HepG2 (cell line): ENCODE measurements around the gene HOXD4. TPM values are rescaled to one million over a fixed set of nuclear protein-coding genes. Genes with fewer than 3 reads are reported as not detected.
A peak's percentile ranks its signal among the peaks of the same experiment; 100 is the strongest.

Experiments
- CCDC6 ChIP-seq: sonication (generic); formaldehyde crosslinking; IDR thresholded peaks from 2 replicates; pipeline ENCODE4 v1.8.1; 2022; ENCODE audit warnings: mild to moderate bottlenecking, missing genetic modification reagents, moderate library complexity
- EEA1 ChIP-seq: sonication (generic); formaldehyde crosslinking; IDR thresholded peaks from 2 replicates; pipeline ENCODE4 v1.5.1; 2020; ENCODE audit warnings: mild to moderate bottlenecking, missing genetic modification reagents, borderline replicate concordance
- GPN1 ChIP-seq: sonication (generic); formaldehyde crosslinking; IDR thresholded peaks from 2 replicates; pipeline ENCODE4 v1.5.1; 2020; ENCODE audit warnings: missing genetic modification reagents, borderline replicate concordance
- MTA1 ChIP-seq: sonication (generic); formaldehyde crosslinking; IDR thresholded peaks from 2 replicates; pipeline ENCODE4 v1.4.0; 2020; ENCODE audit warnings: missing genetic modification reagents, mild to moderate bottlenecking, borderline replicate concordance
- PRPF4 ChIP-seq: fragments of 200-400 bp; formaldehyde crosslinking; IDR thresholded peaks from 2 replicates; pipeline ENCODE4 v1.6.1; 2016; ENCODE audit warnings: low read length, low read depth; ENCODE audit not compliant: poor library complexity, severe bottlenecking
- ZC3H13 ChIP-seq: sonication (generic); formaldehyde crosslinking; IDR thresholded peaks from 2 replicates; pipeline ENCODE4 v1.8.1; 2023; ENCODE audit warnings: mild to moderate bottlenecking, missing genetic modification reagents, moderate library complexity
- ZNF124 ChIP-seq: sonication (generic); formaldehyde crosslinking; IDR thresholded peaks from 2 replicates; pipeline ENCODE4 v1.4.0; 2020; ENCODE audit warnings: missing genetic modification reagents
- ZNF781 ChIP-seq: sonication (generic); formaldehyde crosslinking; IDR thresholded peaks from 2 replicates; pipeline ENCODE4 v1.5.1; 2020; ENCODE audit warnings: borderline replicate concordance, mild to moderate bottlenecking, missing genetic modification reagents; ENCODE audit errors: not compliant biosample characterization
- polyA plus RNA-seq, 8 experiments: library from polyadenylated mRNA; depleted of rRNA in 3 of 8; stranded (reverse) in 7 of 8; unstranded in 1 of 8; fragments of >200 nt; fragmentation: Illumina TruSeq in 4 of 8; extraction: Trizol in 4 of 8; gene quantifications; 2 replicates each; pipeline versions ENCODE4 v1.2.1 to v1.2.3, GENCODE V29; 2011 to 2016; ENCODE audit warnings: low read depth in 4 of 8, missing spikeins in 1 of 8, mixed read lengths in 1 of 8; ENCODE audit not compliant: insufficient read depth in 1 of 8
- total RNA-seq, 5 experiments: library from RNA; depleted of rRNA; stranded (reverse); fragments of >200 nt; fragmentation: Illumina TruSeq; extraction: Trizol; gene quantifications; 2 replicates each; pipeline ENCODE4 v1.2.3, GENCODE V29; 2016; ENCODE audit warnings: low read depth in 1 of 5
- TF ChIP-seq, protein P1 (sequence below): sonication (generic); formaldehyde crosslinking; IDR thresholded peaks from 2 replicates; pipeline ENCODE4 v1.4.0; 2020; ENCODE audit warnings: missing genetic modification reagents, mild to moderate bottlenecking, borderline replicate concordance
- TF ChIP-seq, protein P2 (sequence below): sonication (generic); formaldehyde crosslinking; IDR thresholded peaks from 2 replicates; pipeline ENCODE4 v1.5.1; 2020; ENCODE audit warnings: missing genetic modification reagents, mild to moderate bottlenecking, borderline replicate concordance
- TF ChIP-seq, protein P3 (sequence below): sonication (generic); formaldehyde crosslinking; IDR thresholded peaks from 2 replicates; pipeline ENCODE4 v1.4.0; 2020; ENCODE audit warnings: missing genetic modification reagents
- TF ChIP-seq, protein P4 (sequence below): sonication (generic); formaldehyde crosslinking; IDR thresholded peaks from 2 replicates; pipeline ENCODE4 v1.4.0; 2020; ENCODE audit warnings: missing genetic modification reagents
- TF ChIP-seq, protein P5 (sequence below): sonication (generic); formaldehyde crosslinking; conservative IDR thresholded peaks from 2 replicates; pipeline ENCODE4 v1.8.0; 2022; ENCODE audit warnings: mild to moderate bottlenecking, moderate library complexity, missing genetic modification reagents

The HOXD4 gene
- total and polyA plus RNA-seq, 2 of the 13 experiments (the other 11 are each of a cell fraction or from before 2014, with no cell fraction given): not detected

DNA sequence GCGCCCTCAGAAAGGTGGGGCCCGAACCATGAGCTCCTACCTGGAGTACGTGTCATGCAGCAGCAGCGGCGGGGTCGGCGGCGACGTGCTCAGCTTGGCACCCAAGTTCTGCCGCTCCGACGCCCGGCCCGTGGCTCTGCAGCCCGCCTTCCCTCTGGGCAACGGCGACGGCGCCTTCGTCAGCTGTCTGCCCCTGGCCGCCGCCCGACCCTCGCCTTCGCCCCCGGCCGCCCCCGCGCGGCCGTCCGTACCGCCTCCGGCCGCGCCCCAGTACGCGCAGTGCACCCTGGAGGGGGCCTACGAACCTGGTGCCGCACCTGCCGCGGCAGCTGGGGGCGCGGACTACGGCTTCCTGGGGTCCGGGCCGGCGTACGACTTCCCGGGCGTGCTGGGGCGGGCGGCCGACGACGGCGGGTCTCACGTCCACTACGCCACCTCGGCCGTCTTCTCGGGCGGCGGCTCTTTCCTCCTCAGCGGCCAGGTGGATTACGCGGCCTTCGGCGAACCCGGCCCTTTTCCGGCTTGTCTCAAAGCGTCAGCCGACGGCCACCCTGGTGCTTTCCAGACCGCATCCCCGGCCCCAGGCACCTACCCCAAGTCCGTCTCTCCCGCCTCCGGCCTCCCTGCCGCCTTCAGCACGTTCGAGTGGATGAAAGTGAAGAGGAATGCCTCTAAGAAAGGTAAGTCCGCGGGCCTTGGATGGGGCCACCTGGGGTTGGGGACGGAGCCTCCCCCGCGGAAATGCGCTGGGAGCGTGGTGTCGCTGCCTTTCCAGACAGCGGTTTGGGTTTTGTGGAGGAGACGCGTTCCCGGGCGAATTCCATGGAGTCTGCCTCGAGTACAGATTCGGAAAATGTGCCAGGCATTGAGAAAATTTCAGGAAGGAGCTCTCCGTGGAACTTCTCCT lies 37.7 kb downstream of the HOXD4 start (continued):
- TF ChIP-seq, protein P1, sequence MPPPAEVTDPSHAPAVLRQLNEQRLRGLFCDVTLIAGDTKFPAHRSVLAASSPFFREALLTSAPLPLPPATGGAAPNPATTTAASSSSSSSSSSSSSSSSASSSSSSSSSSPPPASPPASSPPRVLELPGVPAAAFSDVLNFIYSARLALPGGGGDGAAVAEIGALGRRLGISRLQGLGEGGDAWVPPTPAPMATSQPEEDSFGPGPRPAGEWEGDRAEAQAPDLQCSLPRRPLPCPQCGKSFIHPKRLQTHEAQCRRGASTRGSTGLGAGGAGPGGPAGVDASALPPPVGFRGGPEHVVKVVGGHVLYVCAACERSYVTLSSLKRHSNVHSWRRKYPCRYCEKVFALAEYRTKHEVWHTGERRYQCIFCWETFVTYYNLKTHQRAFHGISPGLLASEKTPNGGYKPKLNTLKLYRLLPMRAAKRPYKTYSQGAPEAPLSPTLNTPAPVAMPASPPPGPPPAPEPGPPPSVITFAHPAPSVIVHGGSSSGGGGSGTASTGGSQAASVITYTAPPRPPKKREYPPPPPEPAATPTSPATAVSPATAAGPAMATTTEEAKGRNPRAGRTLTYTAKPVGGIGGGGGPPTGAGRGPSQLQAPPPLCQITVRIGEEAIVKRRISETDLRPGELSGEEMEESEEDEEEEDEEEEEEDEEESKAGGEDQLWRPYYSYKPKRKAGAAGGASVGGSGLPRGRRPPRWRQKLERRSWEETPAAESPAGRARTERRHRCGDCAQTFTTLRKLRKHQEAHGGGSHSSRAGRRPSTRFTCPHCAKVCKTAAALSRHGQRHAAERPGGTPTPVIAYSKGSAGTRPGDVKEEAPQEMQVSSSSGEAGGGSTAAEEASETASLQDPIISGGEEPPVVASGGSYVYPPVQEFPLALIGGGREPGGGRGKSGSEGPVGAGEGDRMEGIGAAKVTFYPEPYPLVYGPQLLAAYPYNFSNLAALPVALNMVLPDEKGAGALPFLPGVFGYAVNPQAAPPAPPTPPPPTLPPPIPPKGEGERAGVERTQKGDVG: peak; percentile 63; the same call in 1 of the 2 replicates
- peak; percentile 48; the same call in 1 of the 2 replicates for TF ChIP-seq ZC3H13
- TF ChIP-seq EEA1 (CRISPR knock-in tag): no peak
- TF ChIP-seq, protein P2, sequence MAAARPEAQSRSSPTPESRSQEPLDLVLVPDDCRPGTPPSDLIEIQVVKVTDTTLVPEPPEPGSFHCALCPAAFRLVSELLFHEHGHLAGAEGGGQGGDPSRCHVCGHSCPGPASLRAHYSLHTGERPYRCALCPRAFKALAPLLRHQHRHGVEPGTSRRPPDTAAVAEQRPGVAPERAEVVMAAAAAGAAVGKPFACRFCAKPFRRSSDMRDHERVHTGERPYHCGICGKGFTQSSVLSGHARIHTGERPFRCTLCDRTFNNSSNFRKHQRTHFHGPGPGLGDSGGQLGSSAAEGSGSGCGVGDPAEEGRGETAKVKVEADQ (CRISPR knock-in tag): peak; percentile 43; the same call in 1 of the 2 replicates
- TF ChIP-seq GPN1: 0 out of 2 replicates have a peak, but pooled peaks have one; percentile 13
- TF ChIP-seq ZNF124: 0 out of 2 replicates have a peak, but pooled peaks have one; percentile 27
- TF ChIP-seq PRPF4: peak; percentile 64
- no peak for TF ChIP-seq ZNF781 (CRISPR knock-in tag)
- TF ChIP-seq, protein P3, sequence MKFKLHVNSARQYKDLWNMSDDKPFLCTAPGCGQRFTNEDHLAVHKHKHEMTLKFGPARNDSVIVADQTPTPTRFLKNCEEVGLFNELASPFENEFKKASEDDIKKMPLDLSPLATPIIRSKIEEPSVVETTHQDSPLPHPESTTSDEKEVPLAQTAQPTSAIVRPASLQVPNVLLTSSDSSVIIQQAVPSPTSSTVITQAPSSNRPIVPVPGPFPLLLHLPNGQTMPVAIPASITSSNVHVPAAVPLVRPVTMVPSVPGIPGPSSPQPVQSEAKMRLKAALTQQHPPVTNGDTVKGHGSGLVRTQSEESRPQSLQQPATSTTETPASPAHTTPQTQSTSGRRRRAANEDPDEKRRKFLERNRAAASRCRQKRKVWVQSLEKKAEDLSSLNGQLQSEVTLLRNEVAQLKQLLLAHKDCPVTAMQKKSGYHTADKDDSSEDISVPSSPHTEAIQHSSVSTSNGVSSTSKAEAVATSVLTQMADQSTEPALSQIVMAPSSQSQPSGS (CRISPR knock-in tag): no peak
- TF ChIP-seq MTA1: peak; percentile 38; the same call in 1 of the 2 replicates
- TF ChIP-seq CCDC6: no peak
- TF ChIP-seq, protein P4, sequence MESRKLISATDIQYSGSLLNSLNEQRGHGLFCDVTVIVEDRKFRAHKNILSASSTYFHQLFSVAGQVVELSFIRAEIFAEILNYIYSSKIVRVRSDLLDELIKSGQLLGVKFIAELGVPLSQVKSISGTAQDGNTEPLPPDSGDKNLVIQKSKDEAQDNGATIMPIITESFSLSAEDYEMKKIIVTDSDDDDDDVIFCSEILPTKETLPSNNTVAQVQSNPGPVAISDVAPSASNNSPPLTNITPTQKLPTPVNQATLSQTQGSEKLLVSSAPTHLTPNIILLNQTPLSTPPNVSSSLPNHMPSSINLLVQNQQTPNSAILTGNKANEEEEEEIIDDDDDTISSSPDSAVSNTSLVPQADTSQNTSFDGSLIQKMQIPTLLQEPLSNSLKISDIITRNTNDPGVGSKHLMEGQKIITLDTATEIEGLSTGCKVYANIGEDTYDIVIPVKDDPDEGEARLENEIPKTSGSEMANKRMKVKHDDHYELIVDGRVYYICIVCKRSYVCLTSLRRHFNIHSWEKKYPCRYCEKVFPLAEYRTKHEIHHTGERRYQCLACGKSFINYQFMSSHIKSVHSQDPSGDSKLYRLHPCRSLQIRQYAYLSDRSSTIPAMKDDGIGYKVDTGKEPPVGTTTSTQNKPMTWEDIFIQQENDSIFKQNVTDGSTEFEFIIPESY (CRISPR knock-in tag): no peak; the same call in none of the 2 replicates
- TF ChIP-seq, protein P5, sequence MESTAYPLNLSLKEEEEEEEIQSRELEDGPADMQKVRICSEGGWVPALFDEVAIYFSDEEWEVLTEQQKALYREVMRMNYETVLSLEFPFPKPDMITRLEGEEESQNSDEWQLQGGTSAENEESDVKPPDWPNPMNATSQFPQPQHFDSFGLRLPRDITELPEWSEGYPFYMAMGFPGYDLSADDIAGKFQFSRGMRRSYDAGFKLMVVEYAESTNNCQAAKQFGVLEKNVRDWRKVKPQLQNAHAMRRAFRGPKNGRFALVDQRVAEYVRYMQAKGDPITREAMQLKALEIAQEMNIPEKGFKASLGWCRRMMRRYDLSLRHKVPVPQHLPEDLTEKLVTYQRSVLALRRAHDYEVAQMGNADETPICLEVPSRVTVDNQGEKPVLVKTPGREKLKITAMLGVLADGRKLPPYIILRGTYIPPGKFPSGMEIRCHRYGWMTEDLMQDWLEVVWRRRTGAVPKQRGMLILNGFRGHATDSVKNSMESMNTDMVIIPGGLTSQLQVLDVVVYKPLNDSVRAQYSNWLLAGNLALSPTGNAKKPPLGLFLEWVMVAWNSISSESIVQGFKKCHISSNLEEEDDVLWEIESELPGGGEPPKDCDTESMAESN: peak; percentile 3; the same call in 1 of the 2 replicates
